ENCODE measurements around the gene METRN.

DNA sequence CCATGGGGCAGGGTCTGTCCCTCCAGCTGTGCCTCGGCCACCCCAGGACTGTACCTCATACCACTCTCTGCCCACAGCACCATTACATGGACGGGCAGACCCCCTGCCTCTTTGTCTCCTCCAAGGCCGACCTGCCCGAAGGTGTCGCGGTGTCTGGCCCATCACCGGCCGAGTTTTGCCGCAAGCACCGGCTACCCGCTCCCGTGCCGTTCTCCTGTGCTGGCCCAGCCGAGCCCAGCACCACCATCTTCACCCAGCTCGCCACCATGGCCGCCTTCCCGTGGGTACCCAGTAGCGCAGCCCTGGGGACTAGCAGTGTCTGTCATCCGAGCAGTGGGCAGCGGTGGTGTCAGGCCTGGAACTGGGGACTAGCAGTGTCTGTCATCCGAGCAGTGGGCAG lies 42.1 kb upstream of the METRN start:
- no peak for TF ChIP-seq CTCF (IDR thresholded peaks at IDR 0.05)
- no peak for TF ChIP-seq ELF1 (IDR thresholded peaks at IDR 0.05)
- TF ChIP-seq MXI1 (IDR thresholded peaks at IDR 0.05; ENCODE audit: low read depth, low read length) = no peak
- TF ChIP-seq FOXM1 (IDR thresholded peaks at IDR 0.05; ENCODE audit: low read depth) = no peak
- TF ChIP-seq MAX (IDR thresholded peaks at IDR 0.05; ENCODE audit: low read depth) = no peak
- TF ChIP-seq YY1 (IDR thresholded peaks at IDR 0.05; ENCODE audit: low read depth) = no peak
- no peak for TF ChIP-seq TAF1 (IDR thresholded peaks at IDR 0.05; ENCODE audit: borderline replicate concordance, low read depth, low read length)
- no peak for TF ChIP-seq EZH2phosphoT487 (IDR thresholded peaks at IDR 0.05; ENCODE audit: borderline replicate concordance, low read depth)
- TF ChIP-seq RCOR1 (IDR thresholded peaks at IDR 0.05; ENCODE audit: low read length) = no peak
- no peak for TF ChIP-seq CHD2 (IDR thresholded peaks at IDR 0.05; ENCODE audit: low read length, partially characterized antibody)
- no peak for TF ChIP-seq JUND (IDR thresholded peaks at IDR 0.05)
- TF ChIP-seq POLR2AphosphoS5 (IDR thresholded peaks at IDR 0.05; ENCODE audit: low read depth, low read length) = no peak
